ENCODE measurements around the gene EXOSC9. TPM values are rescaled to one million over a fixed set of nuclear protein-coding genes. Genes with fewer than 3 reads are reported as not detected.

EXOSC9 gene
- total and polyA plus RNA-seq, 9 donors: 25.2 to 33.1 (median 30.4) TPM

DNA sequence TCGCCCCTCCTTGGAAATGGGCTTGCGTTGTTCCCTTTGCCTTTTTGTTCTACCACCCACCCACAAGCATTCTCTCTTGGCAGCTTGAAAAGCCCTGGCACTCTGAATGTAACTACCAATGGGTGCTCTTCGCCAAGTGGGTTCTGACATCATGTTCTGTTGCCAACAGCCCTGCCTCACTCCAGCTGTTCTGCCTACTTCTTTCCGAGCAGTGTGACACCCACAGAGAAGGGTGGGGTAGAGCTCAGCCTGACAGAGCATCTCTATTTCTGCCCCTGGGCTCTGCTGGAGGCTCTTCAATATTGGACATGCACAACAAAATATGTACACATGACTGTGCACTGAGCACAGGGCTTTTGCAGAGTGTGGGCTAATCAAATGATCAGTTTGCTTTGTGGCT, 15.6 kb upstream of the EXOSC9 start:
- Histone ChIP-seq H3K27ac (ENCODE audit: low read length) (peak overlapping the region; percentile 78), H3K36me3 (ENCODE audit: control insufficient read depth, insufficient read depth, low read length) (no peaks in the 10 kb centered on the region), H3K27me3 (ENCODE audit: control insufficient read depth, insufficient read depth, low read length) (no peaks in the 10 kb centered on the region), H3K9me3 (replicated peaks; ENCODE audit: control insufficient read depth, low read depth, low read length) (peaks cover 2% of the 10 kb centered on the region), H3K4me3 (ENCODE audit: low read length) (no peak overlapping the region), H3K4me1 (ENCODE audit: control insufficient read depth, insufficient read depth, low read length) (peaks cover 4% of the 10 kb centered on the region)
- peak; percentile 55 for DNase-seq
- WGBS (ENCODE audit: insufficient coverage): 69% methylated on average over 2 of the region's 4 CpGs

- peaks cover 2% of the 10 kb centered on the region for H3K9me3 ChIP-seq (replicated peaks; ENCODE audit: control insufficient read depth, low read depth, low read length)
- WGBS (ENCODE audit: insufficient coverage): no CpG with 5 or more reads among the region's 2 CpGs
- no peak for DNase-seq
These were observed 14.9 kb upstream of the EXOSC9 start for GRCh38 chr4:121786221-121786620.

DNA sequence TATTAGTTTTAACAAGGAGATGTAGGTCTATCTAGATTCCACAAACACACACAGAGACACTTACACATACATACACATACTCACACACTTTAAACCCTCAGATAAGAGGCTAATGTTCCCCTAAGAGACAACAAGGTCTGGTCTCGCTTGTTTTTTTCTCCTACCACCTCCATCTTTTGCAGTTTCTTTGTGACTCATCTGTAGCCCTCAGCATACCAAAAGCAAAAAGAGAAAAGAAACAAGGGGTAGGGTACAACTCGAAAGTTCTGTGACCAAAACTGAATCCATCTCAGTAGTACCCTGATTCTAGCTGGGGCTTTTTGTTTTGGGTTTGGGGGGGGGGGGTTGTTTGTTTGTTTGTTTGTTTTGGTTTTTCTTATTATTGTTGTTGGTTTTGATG, 12.2 kb upstream of the EXOSC9 start:
- Histone ChIP-seq H3K27ac (ENCODE audit: low read length) (no peak overlapping the region), H3K9me3 (replicated peaks; ENCODE audit: control insufficient read depth, low read depth, low read length) (peaks cover 2% of the 10 kb centered on the region), H3K4me3 (ENCODE audit: low read length) (no peak overlapping the region), H3K27me3 (ENCODE audit: control insufficient read depth, insufficient read depth, low read length) (no peaks in the 10 kb centered on the region), H3K36me3 (ENCODE audit: control insufficient read depth, insufficient read depth, low read length) (no peaks in the 10 kb centered on the region), H3K4me1 (ENCODE audit: control insufficient read depth, insufficient read depth, low read length) (peaks cover 4% of the 10 kb centered on the region)
- DNase-seq: no peak
- WGBS (ENCODE audit: insufficient coverage): no CpG with 5 or more reads among the region's 2 CpGs

More at GRCh38 chr4:121786221-121786620, 14.9 kb upstream of the EXOSC9 start:
- no peak overlapping the region for H3K4me3 ChIP-seq (ENCODE audit: low read length)
- no peak overlapping the region for H3K27ac ChIP-seq (ENCODE audit: low read length)
- H3K4me1 ChIP-seq (ENCODE audit: control insufficient read depth, insufficient read depth, low read length): peaks cover 4% of the 10 kb centered on the region
- H3K27me3 ChIP-seq (ENCODE audit: control insufficient read depth, insufficient read depth, low read length): no peaks in the 10 kb centered on the region
- H3K36me3 ChIP-seq (ENCODE audit: control insufficient read depth, insufficient read depth, low read length): no peaks in the 10 kb centered on the region

- DNase-seq: no peak
- Histone ChIP-seq H3K27me3 (ENCODE audit: control insufficient read depth, insufficient read depth, low read length) (no peaks in the 10 kb centered on the region), H3K9me3 (replicated peaks; ENCODE audit: control insufficient read depth, low read depth, low read length) (no peaks in the 10 kb centered on the region), H3K4me1 (ENCODE audit: control insufficient read depth, insufficient read depth, low read length) (peaks cover 4% of the 10 kb centered on the region), H3K27ac (ENCODE audit: low read length) (no peak overlapping the region), H3K4me3 (ENCODE audit: low read length) (no peak overlapping the region), H3K36me3 (ENCODE audit: control insufficient read depth, insufficient read depth, low read length) (no peaks in the 10 kb centered on the region)
- no CpG with 5 or more reads among the region's 1 CpG for WGBS (ENCODE audit: insufficient coverage)
These were observed 11.7 kb upstream of the EXOSC9 start for GRCh38 chr4:121789455-121789854.

DNA sequence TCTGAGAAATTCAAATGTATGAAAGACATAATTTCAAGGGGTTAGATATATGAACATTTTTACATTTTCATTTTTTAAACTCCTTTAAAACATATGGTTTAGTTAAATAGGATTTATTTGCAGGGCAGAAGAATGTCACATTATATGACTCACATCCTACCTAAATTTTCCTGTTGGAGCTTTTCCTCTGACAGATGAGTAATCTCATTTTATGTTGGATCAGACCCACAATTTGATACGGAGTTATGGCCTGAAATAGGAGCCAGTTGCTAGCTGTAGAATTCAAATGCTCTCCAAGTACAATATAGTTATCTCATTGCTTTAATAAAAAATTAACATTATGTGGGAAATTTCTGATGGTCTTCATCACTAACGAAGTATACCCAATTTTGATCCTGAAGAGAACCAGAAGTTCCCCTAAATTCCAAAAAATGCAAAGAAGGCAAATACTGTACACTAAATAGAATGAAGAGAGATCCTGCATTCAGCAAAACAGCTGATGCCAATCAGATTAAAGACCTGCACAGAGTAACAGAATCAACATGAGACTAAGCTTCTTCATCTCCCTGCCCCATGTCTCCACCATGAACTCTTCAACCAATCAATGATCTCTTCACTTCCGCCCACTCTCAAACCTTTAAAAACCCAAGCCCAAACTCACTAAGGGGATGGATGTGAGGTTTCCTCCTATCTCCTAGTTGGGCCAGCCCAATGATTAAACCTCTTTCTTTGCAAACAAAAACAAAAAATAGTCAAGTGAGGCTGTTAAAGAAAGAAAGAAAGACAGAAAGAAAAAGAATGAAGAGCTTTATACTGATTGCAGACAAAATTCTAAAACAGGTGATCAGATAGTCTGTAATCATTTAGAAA, 10.9 kb upstream of the EXOSC9 start:
- no peaks in the 10 kb centered on the region for H3K9me3 ChIP-seq (replicated peaks; ENCODE audit: control insufficient read depth, low read depth, low read length)
- peaks cover 2% of the 10 kb centered on the region for H3K27me3 ChIP-seq (ENCODE audit: control insufficient read depth, insufficient read depth, low read length)
- WGBS (ENCODE audit: insufficient coverage): no CpG with 5 or more reads among the region's 3 CpGs
- no peak for DNase-seq
- no peak overlapping the region for H3K4me3 ChIP-seq (ENCODE audit: low read length)
- H3K36me3 ChIP-seq (ENCODE audit: control insufficient read depth, insufficient read depth, low read length): no peaks in the 10 kb centered on the region
- no peak overlapping the region for H3K27ac ChIP-seq (ENCODE audit: low read length)
- peaks cover 2% of the 10 kb centered on the region for H3K4me1 ChIP-seq (ENCODE audit: control insufficient read depth, insufficient read depth, low read length)

GRCh38 chr4:121790976-121791375, 10.1 kb upstream of the EXOSC9 start:
- Histone ChIP-seq H3K27me3 (ENCODE audit: control insufficient read depth, insufficient read depth, low read length) (peaks cover 2% of the 10 kb centered on the region), H3K36me3 (ENCODE audit: control insufficient read depth, insufficient read depth, low read length) (no peaks in the 10 kb centered on the region), H3K27ac (ENCODE audit: low read length) (no peak overlapping the region), H3K4me3 (ENCODE audit: low read length) (no peak overlapping the region), H3K9me3 (replicated peaks; ENCODE audit: control insufficient read depth, low read depth, low read length) (no peaks in the 10 kb centered on the region), H3K4me1 (ENCODE audit: control insufficient read depth, insufficient read depth, low read length) (no peaks in the 10 kb centered on the region)
- DNase-seq: no peak

GRCh38 chr4:121791481-121791880, 9.6 kb upstream of the EXOSC9 start:
- Histone ChIP-seq H3K4me1 (ENCODE audit: control insufficient read depth, insufficient read depth, low read length) (no peaks in the 10 kb centered on the region), H3K27ac (ENCODE audit: low read length) (no peak overlapping the region), H3K27me3 (ENCODE audit: control insufficient read depth, insufficient read depth, low read length) (peaks cover 2% of the 10 kb centered on the region), H3K4me3 (ENCODE audit: low read length) (no peak overlapping the region), H3K36me3 (ENCODE audit: control insufficient read depth, insufficient read depth, low read length) (no peaks in the 10 kb centered on the region), H3K9me3 (replicated peaks; ENCODE audit: control insufficient read depth, low read depth, low read length) (no peaks in the 10 kb centered on the region)
- no CpG with 5 or more reads among the region's 5 CpGs for WGBS (ENCODE audit: insufficient coverage)
- DNase-seq: no peak

- WGBS (ENCODE audit: insufficient coverage): 91% methylated on average over 1 of the region's 2 CpGs
- no peaks in the 10 kb centered on the region for H3K36me3 ChIP-seq (ENCODE audit: control insufficient read depth, insufficient read depth, low read length)
- H3K27ac ChIP-seq (ENCODE audit: low read length): no peak overlapping the region
- H3K4me3 ChIP-seq (ENCODE audit: low read length): no peak overlapping the region
- H3K4me1 ChIP-seq (ENCODE audit: control insufficient read depth, insufficient read depth, low read length): no peaks in the 10 kb centered on the region
- no peak for DNase-seq
- H3K9me3 ChIP-seq (replicated peaks; ENCODE audit: control insufficient read depth, low read depth, low read length): no peaks in the 10 kb centered on the region
- H3K27me3 ChIP-seq (ENCODE audit: control insufficient read depth, insufficient read depth, low read length): peaks cover 2% of the 10 kb centered on the region
These were observed 8.2 kb upstream of the EXOSC9 start for GRCh38 chr4:121792966-121793365.

- Histone ChIP-seq H3K27ac (ENCODE audit: low read length) (no peak overlapping the region), H3K4me3 (ENCODE audit: low read length) (no peak overlapping the region), H3K27me3 (ENCODE audit: control insufficient read depth, insufficient read depth, low read length) (peaks cover 2% of the 10 kb centered on the region), H3K4me1 (ENCODE audit: control insufficient read depth, insufficient read depth, low read length) (no peaks in the 10 kb centered on the region), H3K36me3 (ENCODE audit: control insufficient read depth, insufficient read depth, low read length) (no peaks in the 10 kb centered on the region), H3K9me3 (replicated peaks; ENCODE audit: control insufficient read depth, low read depth, low read length) (no peaks in the 10 kb centered on the region)
- no peak for DNase-seq
- WGBS (ENCODE audit: insufficient coverage): 80% methylated on average over 1 of the region's 5 CpGs
These were observed 6.5 kb upstream of the EXOSC9 start for GRCh38 chr4:121794505-121795188.

- Histone ChIP-seq H3K4me3 (ENCODE audit: low read length) (no peak overlapping the region), H3K27ac (ENCODE audit: low read length) (no peak overlapping the region), H3K27me3 (ENCODE audit: control insufficient read depth, insufficient read depth, low read length) (peaks cover 2% of the 10 kb centered on the region), H3K9me3 (replicated peaks; ENCODE audit: control insufficient read depth, low read depth, low read length) (no peaks in the 10 kb centered on the region), H3K4me1 (ENCODE audit: control insufficient read depth, insufficient read depth, low read length) (peaks cover 5% of the 10 kb centered on the region), H3K36me3 (ENCODE audit: control insufficient read depth, insufficient read depth, low read length) (no peaks in the 10 kb centered on the region)
- DNase-seq: no peak
These were observed 4.8 kb upstream of the EXOSC9 start for GRCh38 chr4:121796283-121796682.
